GM23338 (cell line): ENCODE data around the gene DAZAP1. TPM values are rescaled to one million over a fixed set of nuclear protein-coding genes. Genes with fewer than 3 reads are reported as not detected.

ENCODE experiments used
- ATAC-seq: fragments of 200-7000 bp; cut with Tn5 transposase; 3 replicates; pipeline ENCODE4 v1.9.1; 2020
- DNase-seq: peaks from one replicate; pipeline ENCODE4 v3.0.0-alpha.2; 2015; ENCODE audit warnings: low spot score
- H2AFZ ChIP-seq: fragments of 200-600 bp; sonication (generic); 2 replicates; pipeline ENCODE4 v1.8.0; 2016; ENCODE audit warnings: antibody characterized with exemption, mild to moderate bottlenecking, moderate library complexity
- H3F3A ChIP-seq: fragments of 200-600 bp; sonication (generic); replicated peaks from 2 replicates; pipeline ENCODE4 v1.8.0; 2017; ENCODE audit warnings: antibody characterized with exemption, mixed run types, low read depth
- H3K27ac ChIP-seq: fragments of 200-600 bp; sonication (generic); 2 replicates; pipeline ENCODE4 v1.6.1; 2016; ENCODE audit warnings: low read depth
- H3K27me3 ChIP-seq: fragments of 200-600 bp; sonication (generic); 2 replicates; pipeline ENCODE4 v1.8.0; 2016; ENCODE audit warnings: mild to moderate bottlenecking, mixed run types, moderate library complexity; ENCODE audit not compliant: insufficient read depth
- H3K36me3 ChIP-seq: fragments of 200-600 bp; sonication (generic); 2 replicates; pipeline ENCODE4 v1.8.0; 2016; ENCODE audit warnings: mild to moderate bottlenecking; ENCODE audit not compliant: insufficient read depth
- H3K4me1 ChIP-seq: fragments of 200-600 bp; sonication (generic); 2 replicates; pipeline ENCODE4 v1.8.0; 2016; ENCODE audit warnings: mild to moderate bottlenecking, moderate library complexity; ENCODE audit not compliant: insufficient read depth
- H3K4me2 ChIP-seq: fragments of 200-600 bp; sonication (generic); 2 replicates; pipeline ENCODE4 v1.7.1; 2017; ENCODE audit warnings: mixed run types
- H3K4me3 ChIP-seq: fragments of 200-600 bp; sonication (generic); 2 replicates; pipeline ENCODE4 v1.6.1; 2016; ENCODE audit warnings: mixed run types
- H3K79me2 ChIP-seq: fragments of 200-600 bp; sonication (generic); replicated peaks from 2 replicates; pipeline ENCODE4 v1.8.0; 2017; ENCODE audit warnings: mild to moderate bottlenecking; ENCODE audit not compliant: insufficient read depth
- H3K9me2 ChIP-seq: fragments of 200-600 bp; sonication (generic); 2 replicates; pipeline ENCODE4 v1.8.0; 2017; ENCODE audit not compliant: insufficient read depth
- H4K20me1 ChIP-seq: fragments of 200-600 bp; sonication (generic); replicated peaks from 2 replicates; pipeline ENCODE4 v1.8.0; 2017; ENCODE audit warnings: mild to moderate bottlenecking; ENCODE audit not compliant: insufficient read depth
- H3K27ac Mint-ChIP-seq: 2 replicates; pipeline ENCODE4 v1.8.0; 2020; ENCODE audit warnings: inconsistent platforms, mild to moderate bottlenecking, moderate library complexity, mixed read lengths
- H3K27me3 Mint-ChIP-seq: 3 replicates; pipeline ENCODE4 v1.8.0; 2022; ENCODE audit warnings: low read depth, mild to moderate bottlenecking, moderate library complexity, mixed read lengths, inconsistent platforms; ENCODE audit not compliant: insufficient read depth, poor library complexity
- H3K36me3 Mint-ChIP-seq: 3 replicates; pipeline ENCODE4 v1.8.0; 2021; ENCODE audit warnings: low read depth, mild to moderate bottlenecking, inconsistent platforms, moderate library complexity, mixed read lengths
- H3K4me1 Mint-ChIP-seq: 3 replicates; pipeline ENCODE4 v1.8.0; 2020; ENCODE audit warnings: mild to moderate bottlenecking, inconsistent platforms, mixed read lengths
- H3K4me3 Mint-ChIP-seq: 3 replicates; pipeline ENCODE4 v1.8.0; 2021; ENCODE audit warnings: moderate library complexity, mild to moderate bottlenecking, inconsistent platforms, mixed read lengths
- H3K9me3 Mint-ChIP-seq: 3 replicates; pipeline ENCODE4 v1.8.0; 2020; ENCODE audit warnings: moderate library complexity, mild to moderate bottlenecking, inconsistent platforms, mixed read lengths
- CREB1 ChIP-seq: fragments of 250-450 bp; sonication (Bioruptor Pico); IDR thresholded peaks from 2 replicates; pipeline ENCODE4 v1.5.0; 2020; ENCODE audit warnings: low read depth, mild to moderate bottlenecking, moderate library complexity
- ETS1 ChIP-seq: IDR thresholded peaks from 2 replicates; pipeline ENCODE4 v1.6.1; 2016; ENCODE audit warnings: antibody characterized with exemption
- EZH2 ChIP-seq: fragments of 200-600 bp; sonication (generic); IDR thresholded peaks from one replicate; pipeline ENCODE4 v1.8.0; 2017; ENCODE audit warnings: antibody characterized with exemption, mild to moderate bottlenecking, low read depth; ENCODE audit not compliant: unreplicated experiment
- EZH2phosphoT487 ChIP-seq: fragments of 200-600 bp; sonication (generic); IDR thresholded peaks from one replicate; pipeline ENCODE4 v1.8.1; 2018; ENCODE audit warnings: antibody characterized with exemption; ENCODE audit not compliant: unreplicated experiment
- JUNB ChIP-seq: IDR thresholded peaks from one replicate; pipeline ENCODE4 v1.6.1; 2016; ENCODE audit warnings: antibody characterized with exemption; ENCODE audit not compliant: unreplicated experiment
- NANOG ChIP-seq: IDR thresholded peaks from 2 replicates; pipeline ENCODE4 v1.6.1; 2016; ENCODE audit warnings: antibody characterized with exemption, borderline replicate concordance
- POLR2AphosphoS5 ChIP-seq: IDR thresholded peaks from 2 replicates; pipeline ENCODE4 v1.6.1; 2016; ENCODE audit warnings: antibody characterized with exemption, low read depth
- STAT1 ChIP-seq: IDR thresholded peaks from one replicate; pipeline ENCODE4 v1.6.1; 2016; ENCODE audit warnings: antibody characterized with exemption; ENCODE audit not compliant: unreplicated experiment
- ZNF114 ChIP-seq: fragments of 250-450 bp; sonication (Bioruptor Pico); IDR thresholded peaks from 2 replicates; pipeline ENCODE4 v1.5.0; 2020; ENCODE audit warnings: mild to moderate bottlenecking, moderate library complexity
- ZNF331 ChIP-seq: fragments of 250-450 bp; sonication (Bioruptor Pico); IDR thresholded peaks from 2 replicates; pipeline ENCODE4 v1.5.0; 2020; ENCODE audit warnings: low read depth, mild to moderate bottlenecking, moderate library complexity
- ZNF462 ChIP-seq: fragments of 250-450 bp; sonication (Bioruptor Pico); IDR thresholded peaks from 2 replicates; pipeline ENCODE4 v1.5.0; 2020; ENCODE audit warnings: mild to moderate bottlenecking, moderate library complexity
- polyA plus RNA-seq: library from polyadenylated mRNA; unstranded; fragments of >200 nt; fragmentation: Nextera tagmentation; extraction: Ambion mirVana; gene quantifications from 2 replicates; pipeline ENCODE4 v1.2.1, GENCODE V29; 2016
- total RNA-seq: library from RNA; depleted of rRNA; stranded (reverse); fragments of >200 nt; shearing (Covaris generic); gene quantifications from 2 replicates; pipeline ENCODE4 v1.2.3, GENCODE V29; 2014
- TF ChIP-seq, protein P1 (sequence below): IDR thresholded peaks from one replicate; pipeline ENCODE4 v1.6.1; 2018; ENCODE audit warnings: antibody characterized with exemption; ENCODE audit not compliant: unreplicated experiment
- TF ChIP-seq, protein P2 (sequence below), 2 experiments: fragments of 200-600 bp in 1 of 2; sonication (generic) in 1 of 2; conservative IDR thresholded peaks; 2 replicates each; pipeline versions ENCODE4 v1.5.1 to v1.6.1; 2016 to 2017; ENCODE audit warnings: antibody characterized with exemption in 2 of 2, low read depth in 2 of 2, mild to moderate bottlenecking in 2 of 2, moderate library complexity in 1 of 2

Gene DAZAP1
- total and polyA plus RNA-seq, 2 experiments from 2014 or later: 44.1 to 194 TPM

DNA sequence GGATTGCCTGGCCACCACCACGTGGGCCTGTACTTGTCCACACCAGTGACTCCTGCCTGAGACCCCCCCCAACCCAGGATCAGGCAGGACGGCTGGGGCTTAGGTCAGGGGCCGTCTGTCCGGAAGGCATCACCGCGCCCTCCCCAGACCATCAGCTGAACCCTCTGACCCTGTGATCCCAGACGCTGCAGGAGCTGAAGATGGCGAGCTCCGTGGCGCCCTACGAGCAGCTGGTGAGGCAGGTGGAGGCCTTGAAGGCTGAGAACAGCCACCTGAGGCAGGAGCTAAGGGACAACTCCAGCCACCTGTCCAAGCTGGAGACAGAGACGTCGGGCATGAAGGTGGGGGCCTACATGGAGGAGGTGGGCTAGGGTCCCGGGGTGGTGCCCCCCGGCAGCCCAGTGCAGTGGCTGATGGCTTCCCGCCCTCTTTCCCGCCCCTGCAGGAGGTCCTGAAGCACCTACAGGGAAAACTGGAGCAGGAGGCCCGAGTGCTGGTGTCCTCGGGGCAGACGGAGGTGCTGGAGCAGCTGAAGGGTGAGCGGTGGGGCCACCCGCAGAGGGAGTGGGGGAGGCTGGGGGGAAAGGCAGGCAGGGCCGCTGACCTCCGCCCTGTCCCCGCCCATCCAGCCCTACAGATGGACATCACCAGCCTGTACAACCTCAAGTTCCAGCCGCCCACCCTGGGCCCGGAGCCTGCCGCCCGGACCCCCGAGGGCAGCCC is 45.6 kb downstream of the DAZAP1 start:
- peak; percentile 1 for DNase-seq
- H2AFZ ChIP-seq: no peak overlapping the region
- Mint-ChIP-seq H3K4me3 (no peak overlapping the region), H3K27ac (no peak overlapping the region), H3K36me3 (peaks cover 4% of the 10 kb centered on the region), H3K4me1 (peaks cover 36% of the 10 kb centered on the region), H3K27me3 (peaks cover 48% of the 10 kb centered on the region), H3K9me3 (no peaks in the 10 kb centered on the region; the same call in 2 of the 3 replicates)
- no peak overlapping the region for H3K4me2 ChIP-seq
- peaks cover 26% of the 10 kb centered on the region for H3K27me3 ChIP-seq
- peaks cover 22% of the 10 kb centered on the region for H3F3A ChIP-seq
- H3K4me1 ChIP-seq: peaks cover 23% of the 10 kb centered on the region; the same call in 1 of the 2 replicates
- no peaks in the 10 kb centered on the region for H3K36me3 ChIP-seq
- H3K9me2 ChIP-seq: no peaks in the 10 kb centered on the region
- no peak overlapping the region for H3K27ac ChIP-seq
- H3K4me3 ChIP-seq: no peak overlapping the region
- TF ChIP-seq JUNB: no peak
- no peak for TF ChIP-seq CREB1 (CRISPR knock-in tag)
- no peak for TF ChIP-seq EZH2
- TF ChIP-seq ZNF331 (CRISPR knock-in tag): no peak
- TF ChIP-seq POLR2AphosphoS5: no peak
- no peak for TF ChIP-seq ZNF462 (CRISPR knock-in tag)
- TF ChIP-seq NANOG: no peak
- no peak for TF ChIP-seq EZH2phosphoT487
- TF ChIP-seq ZNF114 (CRISPR knock-in tag): no peak
- TF ChIP-seq ETS1: no peak
- no peak for TF ChIP-seq STAT1
- TF ChIP-seq, protein P1, sequence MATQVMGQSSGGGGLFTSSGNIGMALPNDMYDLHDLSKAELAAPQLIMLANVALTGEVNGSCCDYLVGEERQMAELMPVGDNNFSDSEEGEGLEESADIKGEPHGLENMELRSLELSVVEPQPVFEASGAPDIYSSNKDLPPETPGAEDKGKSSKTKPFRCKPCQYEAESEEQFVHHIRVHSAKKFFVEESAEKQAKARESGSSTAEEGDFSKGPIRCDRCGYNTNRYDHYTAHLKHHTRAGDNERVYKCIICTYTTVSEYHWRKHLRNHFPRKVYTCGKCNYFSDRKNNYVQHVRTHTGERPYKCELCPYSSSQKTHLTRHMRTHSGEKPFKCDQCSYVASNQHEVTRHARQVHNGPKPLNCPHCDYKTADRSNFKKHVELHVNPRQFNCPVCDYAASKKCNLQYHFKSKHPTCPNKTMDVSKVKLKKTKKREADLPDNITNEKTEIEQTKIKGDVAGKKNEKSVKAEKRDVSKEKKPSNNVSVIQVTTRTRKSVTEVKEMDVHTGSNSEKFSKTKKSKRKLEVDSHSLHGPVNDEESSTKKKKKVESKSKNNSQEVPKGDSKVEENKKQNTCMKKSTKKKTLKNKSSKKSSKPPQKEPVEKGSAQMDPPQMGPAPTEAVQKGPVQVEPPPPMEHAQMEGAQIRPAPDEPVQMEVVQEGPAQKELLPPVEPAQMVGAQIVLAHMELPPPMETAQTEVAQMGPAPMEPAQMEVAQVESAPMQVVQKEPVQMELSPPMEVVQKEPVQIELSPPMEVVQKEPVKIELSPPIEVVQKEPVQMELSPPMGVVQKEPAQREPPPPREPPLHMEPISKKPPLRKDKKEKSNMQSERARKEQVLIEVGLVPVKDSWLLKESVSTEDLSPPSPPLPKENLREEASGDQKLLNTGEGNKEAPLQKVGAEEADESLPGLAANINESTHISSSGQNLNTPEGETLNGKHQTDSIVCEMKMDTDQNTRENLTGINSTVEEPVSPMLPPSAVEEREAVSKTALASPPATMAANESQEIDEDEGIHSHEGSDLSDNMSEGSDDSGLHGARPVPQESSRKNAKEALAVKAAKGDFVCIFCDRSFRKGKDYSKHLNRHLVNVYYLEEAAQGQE: no peak
- TF ChIP-seq, protein P2, sequence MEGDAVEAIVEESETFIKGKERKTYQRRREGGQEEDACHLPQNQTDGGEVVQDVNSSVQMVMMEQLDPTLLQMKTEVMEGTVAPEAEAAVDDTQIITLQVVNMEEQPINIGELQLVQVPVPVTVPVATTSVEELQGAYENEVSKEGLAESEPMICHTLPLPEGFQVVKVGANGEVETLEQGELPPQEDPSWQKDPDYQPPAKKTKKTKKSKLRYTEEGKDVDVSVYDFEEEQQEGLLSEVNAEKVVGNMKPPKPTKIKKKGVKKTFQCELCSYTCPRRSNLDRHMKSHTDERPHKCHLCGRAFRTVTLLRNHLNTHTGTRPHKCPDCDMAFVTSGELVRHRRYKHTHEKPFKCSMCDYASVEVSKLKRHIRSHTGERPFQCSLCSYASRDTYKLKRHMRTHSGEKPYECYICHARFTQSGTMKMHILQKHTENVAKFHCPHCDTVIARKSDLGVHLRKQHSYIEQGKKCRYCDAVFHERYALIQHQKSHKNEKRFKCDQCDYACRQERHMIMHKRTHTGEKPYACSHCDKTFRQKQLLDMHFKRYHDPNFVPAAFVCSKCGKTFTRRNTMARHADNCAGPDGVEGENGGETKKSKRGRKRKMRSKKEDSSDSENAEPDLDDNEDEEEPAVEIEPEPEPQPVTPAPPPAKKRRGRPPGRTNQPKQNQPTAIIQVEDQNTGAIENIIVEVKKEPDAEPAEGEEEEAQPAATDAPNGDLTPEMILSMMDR (conservative IDR thresholded peaks at IDR 0.05; ENCODE audit: low read depth in 2 of 2): no peak
- ATAC-seq: no peak
- H3K79me2 ChIP-seq: 0 out of 2 replicates have a peak, but pooled peaks cover 3% of the 10 kb centered on the region
- no peaks in the 10 kb centered on the region for H4K20me1 ChIP-seq
